Measurements from ENCODE around the gene DPP3. TPM values are rescaled to one million over a fixed set of nuclear protein-coding genes. Genes with fewer than 3 reads are reported as not detected.

The DPP3 gene
- total RNA-seq, 2 donors from 2014 or later: 20.2 to 22.2 TPM

DNA sequence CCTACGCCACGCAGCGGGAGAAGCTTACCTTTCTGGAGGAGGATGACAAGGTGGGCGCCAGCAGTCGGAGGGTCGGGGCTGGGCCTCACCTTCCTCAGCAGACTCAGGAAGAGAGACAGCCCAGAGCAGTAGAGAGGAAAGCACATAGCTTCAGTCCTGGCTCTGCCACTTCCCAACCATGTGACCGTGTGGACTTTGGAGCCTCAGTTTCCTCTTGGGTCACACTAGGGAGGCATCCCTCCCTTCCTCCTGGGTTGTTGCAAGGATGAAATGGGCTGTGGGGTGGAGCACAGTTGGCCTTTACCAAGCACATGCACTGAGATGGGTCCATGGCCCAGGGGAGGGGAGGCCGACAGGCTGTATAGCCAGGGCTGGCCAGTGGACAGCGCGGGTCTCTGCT is 12.9 kb downstream of the DPP3 start:
- TF ChIP-seq CTCF (IDR thresholded peaks at IDR 0.05): no peak
- no peak for DNase-seq (ENCODE audit: low spot score)
- ATAC-seq (ENCODE audit: insufficient number of reproducible peaks, low FRiP score, low read depth): no peak
- H3K27ac ChIP-seq: no peak overlapping the region
- H3K4me3 ChIP-seq: no peak overlapping the region
- no peaks in the 10 kb centered on the region for H3K9me3 ChIP-seq
- no peaks in the 10 kb centered on the region for H3K4me1 ChIP-seq (ENCODE audit: control insufficient read depth in 1 of 2, low read depth in 2 of 2)
- no peaks in the 10 kb centered on the region for H3K27me3 ChIP-seq (replicated peaks; ENCODE audit: insufficient read depth)
- H3K36me3 ChIP-seq: peaks cover 21% of the 10 kb centered on the region

DNA sequence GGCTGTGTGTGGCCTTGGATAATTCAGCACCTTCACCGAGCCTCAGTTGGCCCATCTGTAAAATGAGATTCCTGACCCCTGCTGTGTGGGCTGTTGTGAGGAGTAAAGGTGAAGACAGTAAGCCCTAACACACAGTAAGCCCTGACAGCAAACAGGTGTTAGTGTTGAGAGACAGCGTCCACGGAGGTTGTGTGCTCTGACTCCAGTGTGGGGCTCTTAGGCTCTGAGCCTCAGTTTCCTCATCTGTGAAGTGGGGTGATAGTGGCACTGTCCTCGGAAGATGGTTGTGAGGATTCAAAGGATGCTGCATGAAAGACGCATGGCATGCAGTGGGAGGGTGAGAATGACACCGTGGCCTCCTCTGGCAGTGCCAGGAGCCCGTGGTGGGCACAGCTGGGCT is 14.2 kb downstream of the DPP3 start:
- Histone ChIP-seq H3K4me1 (ENCODE audit: control insufficient read depth in 1 of 2, low read depth in 2 of 2) (no peaks in the 10 kb centered on the region), H3K27me3 (replicated peaks; ENCODE audit: insufficient read depth) (no peaks in the 10 kb centered on the region), H3K36me3 (peaks cover 28% of the 10 kb centered on the region), H3K4me3 (no peak overlapping the region), H3K9me3 (no peaks in the 10 kb centered on the region), H3K27ac (no peak overlapping the region)
- no peak for TF ChIP-seq CTCF (IDR thresholded peaks at IDR 0.05)
- ATAC-seq (ENCODE audit: insufficient number of reproducible peaks, low FRiP score, low read depth) (no peak), DNase-seq (ENCODE audit: low spot score) (no peak)

- no peaks in the 10 kb centered on the region for H3K27me3 ChIP-seq (replicated peaks; ENCODE audit: insufficient read depth)
- TF ChIP-seq CTCF (IDR thresholded peaks at IDR 0.05): no peak
- ATAC-seq (ENCODE audit: insufficient number of reproducible peaks, low FRiP score, low read depth) (no peak), DNase-seq (ENCODE audit: low spot score) (no peak)
- no peaks in the 10 kb centered on the region for H3K9me3 ChIP-seq
- H3K27ac ChIP-seq: no peak overlapping the region
- H3K36me3 ChIP-seq: peaks cover 28% of the 10 kb centered on the region
- H3K4me3 ChIP-seq: no peak overlapping the region
- no peaks in the 10 kb centered on the region for H3K4me1 ChIP-seq (ENCODE audit: control insufficient read depth in 1 of 2, low read depth in 2 of 2)
Measured at GRCh38 chr11:66494935-66495334, 14.7 kb downstream of the DPP3 start.

- Histone ChIP-seq H3K9me3 (no peaks in the 10 kb centered on the region), H3K4me3 (no peak overlapping the region), H3K27me3 (replicated peaks; ENCODE audit: insufficient read depth) (no peaks in the 10 kb centered on the region), H3K36me3 (peaks cover 28% of the 10 kb centered on the region), H3K27ac (no peak overlapping the region), H3K4me1 (ENCODE audit: control insufficient read depth in 1 of 2, low read depth in 2 of 2) (no peaks in the 10 kb centered on the region)
- DNase-seq (ENCODE audit: low spot score) (no peak), ATAC-seq (ENCODE audit: insufficient number of reproducible peaks, low FRiP score, low read depth) (no peak)
- no peak for TF ChIP-seq CTCF (IDR thresholded peaks at IDR 0.05)
Measured at GRCh38 chr11:66495401-66495854, 15.2 kb downstream of the DPP3 start.

- DNase-seq (ENCODE audit: low spot score): no peak
- no peak for ATAC-seq (ENCODE audit: insufficient number of reproducible peaks, low FRiP score, low read depth)
- no peak overlapping the region for H3K27ac ChIP-seq
- H3K4me3 ChIP-seq: no peak overlapping the region
- H3K4me1 ChIP-seq (ENCODE audit: control insufficient read depth in 1 of 2, low read depth in 2 of 2): no peaks in the 10 kb centered on the region
- H3K36me3 ChIP-seq: peaks cover 28% of the 10 kb centered on the region
- H3K27me3 ChIP-seq (replicated peaks; ENCODE audit: insufficient read depth): no peaks in the 10 kb centered on the region
- no peaks in the 10 kb centered on the region for H3K9me3 ChIP-seq
- TF ChIP-seq CTCF (IDR thresholded peaks at IDR 0.05): no peak
Measured at GRCh38 chr11:66497206-66497605, 17.0 kb downstream of the DPP3 start.

Measured in thoracic aorta (tissue), 2 donors.